IMR-90 (cell line): ENCODE data around the gene NPPA. TPM values are rescaled to one million over a fixed set of nuclear protein-coding genes. Genes with fewer than 3 reads are reported as not detected.

ENCODE experiments used
- ATAC-seq: fragments of 200-7000 bp; cut with Tn5 transposase; 2 replicates; pipeline ENCODE4 v1.9.1; 2020; ENCODE audit warnings: low read depth, mild to moderate bottlenecking, moderate library complexity
- BruUV-seq: library from RNA; stranded (reverse); fragments of 400-500 nt; replicated peaks from 2 replicates; lab custom pipeline; 2021; lab: Mats Ljungman, UMichigan
- CTCF ChIA-PET: fragments of 300-600 bp; formaldehyde crosslinking; extraction: SDS; loops from one replicate; lab custom pipeline; 2021; ENCODE audit warnings: antibody characterized with exemption; lab: Yijun Ruan, JAX
- POLR2A ChIA-PET: fragments of 300-600 bp; sonication (Branson Sonifier 250); formaldehyde crosslinking; loops from one replicate; lab custom pipeline; 2022; ENCODE audit warnings: antibody characterized with exemption; ENCODE audit not compliant: unreplicated experiment; lab: Charles Lee
- DNase-seq: peaks from one replicate; pipeline ENCODE4 v3.0.0; 2013
- H2AFZ ChIP-seq: replicated peaks from 2 replicates; pipeline ENCODE3; 2013; ENCODE audit warnings: low read length, mild to moderate bottlenecking; ENCODE audit not compliant: poor library complexity
- H2AK5ac ChIP-seq: 2 replicates; pipeline ENCODE4 v1.6.1; 2013; ENCODE audit warnings: low read depth, low read length, inconsistent platforms
- H2AK9ac ChIP-seq: replicated peaks from 2 replicates; pipeline ENCODE3; 2013; ENCODE audit warnings: mild to moderate bottlenecking, low read depth, low read length, moderate library complexity; ENCODE audit not compliant: poor library complexity
- H2BK120ac ChIP-seq: 2 replicates; pipeline ENCODE4 v1.6.1; 2013; ENCODE audit warnings: low read depth, low read length, inconsistent platforms
- H2BK15ac ChIP-seq: 3 replicates; pipeline ENCODE4 v1.6.1; 2013; ENCODE audit warnings: low read depth, low read length, inconsistent platforms
- H2BK20ac ChIP-seq: 2 replicates; pipeline ENCODE4 v1.6.1; 2013; ENCODE audit warnings: low read depth, mild to moderate bottlenecking, inconsistent platforms, low read length, moderate library complexity
- H2BK5ac ChIP-seq: 2 replicates; pipeline ENCODE4 v1.6.1; 2013; ENCODE audit warnings: mild to moderate bottlenecking, low read depth, low read length, inconsistent platforms; ENCODE audit not compliant: poor library complexity, severe bottlenecking
- H3K14ac ChIP-seq: replicated peaks from 2 replicates; pipeline ENCODE4 v1.6.1; 2013; ENCODE audit warnings: low read depth, low read length, inconsistent platforms
- H3K18ac ChIP-seq: 2 replicates; pipeline ENCODE4 v1.6.1; 2013; ENCODE audit warnings: low read depth, low read length, control low read depth
- H3K23ac ChIP-seq: 2 replicates; pipeline ENCODE4 v1.6.1; 2013; ENCODE audit warnings: low read depth, low read length, inconsistent platforms
- H3K27ac ChIP-seq: 2 replicates; pipeline ENCODE4 v1.5.1; 2013; ENCODE audit warnings: mild to moderate bottlenecking, control low read depth, low read length; ENCODE audit not compliant: insufficient read depth
- H3K27me3 ChIP-seq: 2 replicates; pipeline ENCODE4 v1.6.1; 2013; ENCODE audit warnings: low read length; ENCODE audit not compliant: control insufficient read depth, insufficient read depth
- H3K36me3 ChIP-seq: 2 replicates; pipeline ENCODE4 v1.6.1; 2013; ENCODE audit warnings: low read length, mixed read lengths; ENCODE audit not compliant: control insufficient read depth, insufficient read depth
- H3K4ac ChIP-seq: 2 replicates; pipeline ENCODE4 v1.6.1; 2013; ENCODE audit warnings: low read depth, low read length, inconsistent platforms
- H3K4me1 ChIP-seq: 2 replicates; pipeline ENCODE4 v1.6.1; 2013; ENCODE audit warnings: low read length, mixed read lengths; ENCODE audit not compliant: control insufficient read depth, insufficient read depth
- H3K4me2 ChIP-seq: 2 replicates; pipeline ENCODE4 v1.6.1; 2013; ENCODE audit warnings: low read depth, mild to moderate bottlenecking, control low read depth, low read length, moderate library complexity
- H3K4me3 ChIP-seq: 2 replicates; pipeline ENCODE4 v1.5.1; 2013; ENCODE audit warnings: low read depth, mild to moderate bottlenecking, control low read depth, low read length, moderate library complexity; ENCODE audit not compliant: insufficient read depth
- H3K56ac ChIP-seq: 2 replicates; pipeline ENCODE4 v1.6.1; 2013; ENCODE audit warnings: low read length, inconsistent platforms; ENCODE audit not compliant: insufficient read depth; ENCODE audit errors: extremely low read depth
- H3K79me1 ChIP-seq, 2 experiments: 2 replicates each; pipeline ENCODE4 v1.6.1; 2013; ENCODE audit warnings: low read length in 2 of 2, inconsistent platforms in 1 of 2, low read depth in 1 of 2
- H3K9ac ChIP-seq: 2 replicates; pipeline ENCODE4 v1.6.1; 2013; ENCODE audit warnings: low read depth, low read length, control low read depth
- H3K9me1 ChIP-seq: 2 replicates; pipeline ENCODE4 v1.6.1; 2013; ENCODE audit warnings: low read length, inconsistent platforms; ENCODE audit not compliant: insufficient read depth
- H3K9me3 ChIP-seq: 2 replicates; pipeline ENCODE4 v1.6.1; 2013; ENCODE audit warnings: low read length; ENCODE audit not compliant: control insufficient read depth, insufficient read depth
- H4K20me1 ChIP-seq: 2 replicates; pipeline ENCODE4 v1.6.1; 2013; ENCODE audit warnings: low read length, inconsistent platforms; ENCODE audit not compliant: insufficient read depth
- H4K5ac ChIP-seq: 2 replicates; pipeline ENCODE4 v1.6.1; 2013; ENCODE audit warnings: mild to moderate bottlenecking, low read depth, low read length, control low read depth
- H4K8ac ChIP-seq, 2 experiments: 2 replicates each; pipeline ENCODE4 v1.6.1; 2013; ENCODE audit warnings: low read depth in 2 of 2, low read length in 2 of 2, control low read depth in 1 of 2, inconsistent platforms in 1 of 2
- H4K91ac ChIP-seq: 2 replicates; pipeline ENCODE4 v1.6.1; 2013; ENCODE audit warnings: low read depth, low read length, inconsistent platforms; ENCODE audit not compliant: insufficient read depth
- BHLHE40 ChIP-seq: fragments of 150-350 bp; IDR thresholded peaks from 2 replicates; pipeline ENCODE4 v1.6.1; 2016; ENCODE audit warnings: mild to moderate bottlenecking, low read depth, low read length
- CEBPB ChIP-seq: IDR thresholded peaks from 2 replicates; pipeline ENCODE4 v1.6.1; 2012; ENCODE audit warnings: low read depth, low read length, improper control_type of control experiment
- CHD1 ChIP-seq: IDR thresholded peaks from 2 replicates; pipeline ENCODE4 v1.6.1; 2012; ENCODE audit warnings: low read depth, low read length, improper control_type of control experiment
- FOS ChIP-seq: fragments of 150-350 bp; IDR thresholded peaks from 2 replicates; pipeline ENCODE4 v1.6.1; 2016; ENCODE audit warnings: low read depth, low read length
- MAFK ChIP-seq: IDR thresholded peaks from 2 replicates; pipeline ENCODE4 v1.6.1; 2012; ENCODE audit warnings: low read depth, low read length, improper control_type of control experiment
- MAZ ChIP-seq: IDR thresholded peaks from 2 replicates; pipeline ENCODE4 v1.6.1; 2012; ENCODE audit warnings: low read depth, mild to moderate bottlenecking, low read length, improper control_type of control experiment, moderate library complexity, borderline replicate concordance
- MXI1 ChIP-seq: IDR thresholded peaks from 2 replicates; pipeline ENCODE4 v1.6.1; 2012; ENCODE audit warnings: low read depth, mild to moderate bottlenecking, low read length, moderate library complexity, borderline replicate concordance
- NFE2L2 ChIP-seq: fragments of 150-350 bp; IDR thresholded peaks from 2 replicates; pipeline ENCODE4 v1.6.1; 2016; ENCODE audit warnings: low read depth, mild to moderate bottlenecking, low read length
- POLR2A ChIP-seq: IDR thresholded peaks from 2 replicates; pipeline ENCODE4 v1.6.1; 2012; ENCODE audit warnings: mild to moderate bottlenecking, low read depth, low read length
- RAD21 ChIP-seq: IDR thresholded peaks from 2 replicates; pipeline ENCODE4 v1.6.1; 2012; ENCODE audit warnings: low read length, improper control_type of control experiment
- RCOR1 ChIP-seq: IDR thresholded peaks from 2 replicates; pipeline ENCODE4 v1.6.1; 2012; ENCODE audit warnings: mild to moderate bottlenecking, low read length, improper control_type of control experiment; ENCODE audit not compliant: insufficient replicate concordance
- RFX5 ChIP-seq: IDR thresholded peaks from 2 replicates; pipeline ENCODE4 v1.8.0; 2012; ENCODE audit warnings: low read depth, mild to moderate bottlenecking, low read length, moderate library complexity
- SMC3 ChIP-seq: fragments of 150-350 bp; IDR thresholded peaks from 2 replicates; pipeline ENCODE4 v1.6.1; 2016; ENCODE audit warnings: low read depth, mild to moderate bottlenecking, antibody characterized with exemption, low read length, moderate library complexity
- WGBS, 2 experiments: methylation state at CpG; one replicate each; pipeline versions ENCODE4 v1.1.5 to v1.1.7; 2013; ENCODE audit warnings: missing lambda C conversion rate in 2 of 2; ENCODE audit not compliant: insufficient read length in 1 of 2; ENCODE audit errors: extremely low coverage in 2 of 2; 5-methylcytosine and 5-hydroxymethylcytosine counted together
- dilution Hi-C: fragments of 300-500 bp; cut with HindIII; formaldehyde crosslinking; loops from one replicate; pipeline ENCODE4 v1.14.3; 2018; ENCODE audit warnings: low sequenced_read_pairs; ENCODE audit not compliant: unreplicated experiment
- in situ Hi-C: fragments of 300-500 bp; cut with MboI; formaldehyde crosslinking; loops from 3 replicates; pipeline ENCODE4 v1.14.3; 2019; ENCODE audit warnings: low sequenced_read_pairs, inconsistent platforms, mixed read lengths
- intact Hi-C: fragments of 100-400 bp; cut with micrococcal nuclease; formaldehyde crosslinking; loops from 2 replicates; pipeline ENCODE4 v1.10.0; 2022
- polyA plus RNA-seq, 3 experiments: library from polyadenylated mRNA; depleted of rRNA; stranded (reverse); fragments of >200 nt; gene quantifications; 2 replicates each; pipeline ENCODE4 v1.2.3, GENCODE V29; 2012; ENCODE audit warnings: low replicate concordance in 1 of 3
- total RNA-seq: library from RNA; depleted of rRNA; stranded (reverse); fragments of >200 nt; gene quantifications from 2 replicates; pipeline ENCODE4 v1.2.3, GENCODE V29; 2012
- TF ChIP-seq, protein P1 (sequence below): conservative IDR thresholded peaks from 2 replicates; pipeline ENCODE4 v1.5.1; 2012; ENCODE audit warnings: mild to moderate bottlenecking, low read depth, low read length, improper control_type of control experiment
- TF ChIP-seq, protein P2 (sequence below): fragments of 150-350 bp; IDR thresholded peaks from 2 replicates; pipeline ENCODE4 v1.6.1; 2017; ENCODE audit warnings: mild to moderate bottlenecking, antibody characterized with exemption, low read length, low read depth
- TF ChIP-seq, protein P3 (sequence below): fragments of 150-350 bp; IDR thresholded peaks from 2 replicates; pipeline ENCODE4 v1.6.1; 2016; ENCODE audit warnings: low read depth, mild to moderate bottlenecking, low read length, moderate library complexity, borderline replicate concordance

NPPA gene
- total and polyA plus RNA-seq, 2 of the 4 experiments (the other 2 are of a cell fraction) = not detected

DNA sequence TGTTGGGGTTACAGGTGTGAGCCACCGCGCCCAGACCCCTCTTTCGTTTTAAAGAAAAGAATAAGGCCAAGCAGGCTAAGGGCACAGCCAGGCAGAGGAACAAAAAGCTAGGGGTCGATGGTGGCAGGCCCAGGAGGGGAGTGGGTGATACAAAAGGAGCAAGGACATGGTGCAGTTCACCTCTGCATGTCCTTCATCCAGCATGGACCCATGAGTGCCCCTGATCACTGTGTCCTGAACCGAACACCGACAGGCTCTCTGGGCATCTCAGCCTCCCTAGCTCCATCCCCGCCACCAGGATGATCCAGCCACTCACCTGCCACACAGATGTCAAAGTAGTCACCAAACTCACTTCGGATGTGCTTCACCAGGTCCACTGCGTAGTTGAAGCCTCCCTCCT is 47.7 kb downstream of the NPPA start:
- Histone ChIP-seq H3K9me1 (peaks cover 6% of the 10 kb centered on the region; the same call in 1 of the 2 replicates), H2BK20ac (no peak overlapping the region), H2AK5ac (no peak overlapping the region), H3K79me1 (peaks cover 1 to 34% of the 10 kb centered on the region in 2 experiments; a peak in 3 of 4 replicates), H2BK120ac (no peak overlapping the region), H2AFZ (no peak overlapping the region), H3K14ac (no peak overlapping the region), H2AK9ac (no peak overlapping the region), H3K56ac (no peak overlapping the region), H3K23ac (no peak overlapping the region), H3K4me1 (peaks cover 15% of the 10 kb centered on the region), H4K8ac (no peak overlapping the region), H4K5ac (no peak overlapping the region), H3K4me2 (no peak overlapping the region), H3K36me3 (peaks cover 33% of the 10 kb centered on the region), H3K4ac (no peak overlapping the region), H2BK15ac (no peak overlapping the region), H3K4me3 (no peak overlapping the region), H3K9me3 (no peaks in the 10 kb centered on the region), H4K20me1 (no peaks in the 10 kb centered on the region), H4K91ac (no peak overlapping the region), H2BK5ac (no peak overlapping the region), H3K18ac (no peak overlapping the region), H3K9ac (no peak overlapping the region), H3K27ac (no peak overlapping the region), H3K27me3 (no peaks in the 10 kb centered on the region)
- DNase-seq = no peak
- no peak for ATAC-seq
- in situ Hi-C loops (no loop called here), intact Hi-C loops (loop anchor here (5.0 kb wide), 1 partner anchor 118 kb away; the partner anchor contains the start of gene MAD2L2), dilution Hi-C loops (no loop called here)
- no TSS peak for BruUV-seq
- TF ChIP-seq MXI1 (no peak), SMC3 (no peak), MAZ (no peak), CHD1 (no peak), NFE2L2 (no peak), CEBPB (no peak), RAD21 (no peak), POLR2A (no peak), RCOR1 (no peak), MAFK (no peak), RFX5 (no peak), FOS (no peak), BHLHE40 (no peak)
- TF ChIP-seq, protein P1, sequence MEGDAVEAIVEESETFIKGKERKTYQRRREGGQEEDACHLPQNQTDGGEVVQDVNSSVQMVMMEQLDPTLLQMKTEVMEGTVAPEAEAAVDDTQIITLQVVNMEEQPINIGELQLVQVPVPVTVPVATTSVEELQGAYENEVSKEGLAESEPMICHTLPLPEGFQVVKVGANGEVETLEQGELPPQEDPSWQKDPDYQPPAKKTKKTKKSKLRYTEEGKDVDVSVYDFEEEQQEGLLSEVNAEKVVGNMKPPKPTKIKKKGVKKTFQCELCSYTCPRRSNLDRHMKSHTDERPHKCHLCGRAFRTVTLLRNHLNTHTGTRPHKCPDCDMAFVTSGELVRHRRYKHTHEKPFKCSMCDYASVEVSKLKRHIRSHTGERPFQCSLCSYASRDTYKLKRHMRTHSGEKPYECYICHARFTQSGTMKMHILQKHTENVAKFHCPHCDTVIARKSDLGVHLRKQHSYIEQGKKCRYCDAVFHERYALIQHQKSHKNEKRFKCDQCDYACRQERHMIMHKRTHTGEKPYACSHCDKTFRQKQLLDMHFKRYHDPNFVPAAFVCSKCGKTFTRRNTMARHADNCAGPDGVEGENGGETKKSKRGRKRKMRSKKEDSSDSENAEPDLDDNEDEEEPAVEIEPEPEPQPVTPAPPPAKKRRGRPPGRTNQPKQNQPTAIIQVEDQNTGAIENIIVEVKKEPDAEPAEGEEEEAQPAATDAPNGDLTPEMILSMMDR = no peak
- TF ChIP-seq, protein P2, sequence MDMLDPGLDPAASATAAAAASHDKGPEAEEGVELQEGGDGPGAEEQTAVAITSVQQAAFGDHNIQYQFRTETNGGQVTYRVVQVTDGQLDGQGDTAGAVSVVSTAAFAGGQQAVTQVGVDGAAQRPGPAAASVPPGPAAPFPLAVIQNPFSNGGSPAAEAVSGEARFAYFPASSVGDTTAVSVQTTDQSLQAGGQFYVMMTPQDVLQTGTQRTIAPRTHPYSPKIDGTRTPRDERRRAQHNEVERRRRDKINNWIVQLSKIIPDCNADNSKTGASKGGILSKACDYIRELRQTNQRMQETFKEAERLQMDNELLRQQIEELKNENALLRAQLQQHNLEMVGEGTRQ = no peak
- TF ChIP-seq, protein P3, sequence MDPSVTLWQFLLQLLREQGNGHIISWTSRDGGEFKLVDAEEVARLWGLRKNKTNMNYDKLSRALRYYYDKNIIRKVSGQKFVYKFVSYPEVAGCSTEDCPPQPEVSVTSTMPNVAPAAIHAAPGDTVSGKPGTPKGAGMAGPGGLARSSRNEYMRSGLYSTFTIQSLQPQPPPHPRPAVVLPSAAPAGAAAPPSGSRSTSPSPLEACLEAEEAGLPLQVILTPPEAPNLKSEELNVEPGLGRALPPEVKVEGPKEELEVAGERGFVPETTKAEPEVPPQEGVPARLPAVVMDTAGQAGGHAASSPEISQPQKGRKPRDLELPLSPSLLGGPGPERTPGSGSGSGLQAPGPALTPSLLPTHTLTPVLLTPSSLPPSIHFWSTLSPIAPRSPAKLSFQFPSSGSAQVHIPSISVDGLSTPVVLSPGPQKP = no peak
- CTCF ChIA-PET = no interaction called here
- no CpG with 5 or more reads among the region's 9 CpGs for WGBS, 2 experiments
- POLR2A ChIA-PET = no interaction called here
